ENCODE data around the gene GANC.

The GANC gene

DNA sequence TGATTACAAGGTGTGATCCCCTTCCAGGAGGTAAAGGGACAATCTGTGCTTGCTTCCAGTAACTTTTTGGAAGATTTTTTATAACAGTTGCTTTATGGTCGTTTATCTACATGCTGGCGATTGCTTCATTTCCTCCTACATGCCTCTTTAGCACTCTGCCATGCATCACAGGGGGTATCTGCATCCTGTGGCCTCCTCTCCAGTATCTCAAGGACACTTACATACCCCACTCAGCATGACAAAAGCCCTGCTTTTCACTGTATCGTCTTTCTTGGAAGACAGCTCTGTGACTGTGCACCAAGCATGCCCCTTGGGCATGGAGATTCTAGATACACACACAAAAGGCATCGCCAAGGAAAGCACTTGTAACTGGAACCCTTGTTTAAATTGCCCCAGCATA, 111.6 kb downstream of the GANC start:
- no peak for DNase-seq (ENCODE audit: low read depth)

DNA sequence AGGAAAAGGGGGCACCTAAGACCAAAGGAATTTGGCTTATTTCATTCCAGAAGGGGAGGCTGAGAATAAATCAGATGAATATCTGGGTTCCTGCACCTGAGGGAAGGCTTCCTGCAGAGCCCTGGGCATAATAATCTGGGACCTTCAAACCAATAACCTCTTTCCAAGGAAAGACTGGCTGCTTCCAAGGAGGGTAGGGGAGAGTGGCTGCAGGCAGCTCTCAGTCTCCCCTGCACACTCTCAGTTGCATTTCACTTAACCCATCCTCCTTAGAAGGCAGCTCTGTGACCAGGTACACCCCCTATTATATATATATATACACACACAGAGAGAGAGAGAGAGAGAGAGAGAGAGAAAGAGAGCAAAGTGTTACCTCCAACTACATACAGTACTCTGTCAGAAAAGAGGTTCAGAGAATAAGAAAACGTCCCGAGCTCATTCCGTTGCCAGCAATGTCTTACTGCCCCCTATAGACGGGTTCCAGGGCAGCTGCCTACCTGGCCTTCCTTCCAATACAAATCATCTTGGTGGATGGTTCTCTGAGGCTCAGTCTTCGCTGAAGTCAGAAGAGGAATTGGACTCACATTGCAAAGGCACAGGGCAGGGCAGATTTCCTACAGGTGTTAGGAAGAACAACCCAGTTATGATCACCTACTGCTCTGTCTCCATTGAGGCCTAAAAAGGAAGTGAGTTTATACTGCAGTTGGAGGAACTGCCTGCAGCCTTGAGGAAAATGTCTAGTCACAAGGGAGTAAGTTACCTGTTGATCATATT, 112.4 kb downstream of the GANC start:
- DNase-seq (ENCODE audit: low read depth) = no peak

DNA sequence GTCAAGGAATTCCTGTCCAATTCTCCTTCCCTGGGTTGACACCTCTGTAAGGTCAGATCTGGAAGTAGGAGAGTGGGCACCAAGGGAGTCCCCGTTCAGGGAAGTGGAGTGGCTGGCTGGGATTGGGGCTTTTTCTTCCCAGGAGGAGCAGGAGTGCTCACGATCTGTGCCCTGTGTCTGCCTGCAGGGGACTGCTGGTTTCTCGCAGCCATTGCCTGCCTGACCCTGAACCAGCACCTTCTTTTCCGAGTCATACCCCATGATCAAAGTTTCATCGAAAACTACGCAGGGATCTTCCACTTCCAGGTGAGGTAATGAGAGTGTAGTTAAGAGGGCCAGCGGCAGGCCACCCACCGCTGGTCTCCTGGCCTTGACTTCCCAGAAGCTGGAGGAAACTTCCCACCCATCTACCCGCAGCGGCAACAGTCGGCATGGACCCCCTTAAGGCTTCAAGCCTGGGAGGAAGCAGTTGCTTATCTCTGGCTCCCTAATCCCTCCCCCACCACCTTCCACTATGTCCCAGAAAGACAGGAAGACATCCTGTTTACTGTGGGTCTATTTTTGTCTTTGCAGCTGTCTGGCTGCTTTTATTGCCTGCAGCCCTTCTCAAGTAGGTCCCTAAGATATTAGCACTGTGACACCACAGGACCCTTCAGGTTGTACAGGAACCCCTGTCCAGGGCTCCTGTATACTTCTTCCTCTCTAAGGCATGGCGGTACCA, 113.1 kb downstream of the GANC start:
- no peak for DNase-seq (ENCODE audit: low read depth)

DNA sequence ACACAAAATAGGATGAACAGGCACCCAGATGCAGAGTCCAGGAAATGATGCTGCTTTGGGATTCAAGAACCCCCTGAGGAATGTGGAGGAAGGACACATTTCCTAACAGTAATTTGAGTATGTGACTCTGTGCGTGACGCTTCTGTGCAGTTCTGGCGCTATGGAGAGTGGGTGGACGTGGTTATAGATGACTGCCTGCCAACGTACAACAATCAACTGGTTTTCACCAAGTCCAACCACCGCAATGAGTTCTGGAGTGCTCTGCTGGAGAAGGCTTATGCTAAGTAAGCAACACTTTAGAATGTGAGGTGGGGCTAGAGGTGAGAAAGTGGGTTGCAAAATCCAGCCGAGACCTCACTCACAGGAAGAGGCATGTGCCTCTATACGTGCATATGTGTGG, 114.6 kb downstream of the GANC start:
- DNase-seq (ENCODE audit: low read depth) = no peak

DNA sequence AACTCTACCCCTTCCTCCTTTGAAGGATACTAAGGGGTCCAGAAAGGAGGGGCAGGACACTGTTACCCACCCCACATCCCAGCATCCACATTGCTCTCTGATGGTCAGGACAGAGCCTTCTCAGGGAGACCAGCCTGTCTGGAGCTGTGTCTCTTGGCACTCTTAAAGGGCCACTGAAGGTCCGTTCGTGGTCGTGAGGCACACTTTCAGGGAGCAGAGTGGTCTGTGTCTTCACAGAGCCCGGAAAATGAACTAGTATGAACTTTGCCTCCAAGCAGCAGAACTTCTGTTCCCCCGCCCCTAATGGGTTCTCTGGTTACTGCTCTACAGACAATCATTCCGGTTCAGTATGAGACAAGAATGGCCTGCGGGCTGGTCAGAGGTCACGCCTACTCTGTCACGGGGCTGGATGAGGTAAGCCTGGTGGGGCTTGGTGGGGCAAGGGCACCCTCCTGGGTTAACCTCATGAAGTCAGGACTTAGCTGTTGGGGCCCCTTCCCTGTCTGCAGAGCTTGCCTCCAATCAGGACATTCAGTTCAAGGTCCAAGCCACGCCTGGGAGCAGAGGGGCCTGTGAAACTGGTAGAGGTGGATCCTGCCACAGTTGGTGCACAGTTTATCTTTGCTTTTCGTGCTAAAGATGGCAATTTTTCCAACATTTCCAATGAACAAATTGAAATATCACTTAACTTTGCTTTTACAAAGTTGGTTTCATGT, 119.5 kb downstream of the GANC start:
- no peak for DNase-seq (ENCODE audit: low read depth)

DNA sequence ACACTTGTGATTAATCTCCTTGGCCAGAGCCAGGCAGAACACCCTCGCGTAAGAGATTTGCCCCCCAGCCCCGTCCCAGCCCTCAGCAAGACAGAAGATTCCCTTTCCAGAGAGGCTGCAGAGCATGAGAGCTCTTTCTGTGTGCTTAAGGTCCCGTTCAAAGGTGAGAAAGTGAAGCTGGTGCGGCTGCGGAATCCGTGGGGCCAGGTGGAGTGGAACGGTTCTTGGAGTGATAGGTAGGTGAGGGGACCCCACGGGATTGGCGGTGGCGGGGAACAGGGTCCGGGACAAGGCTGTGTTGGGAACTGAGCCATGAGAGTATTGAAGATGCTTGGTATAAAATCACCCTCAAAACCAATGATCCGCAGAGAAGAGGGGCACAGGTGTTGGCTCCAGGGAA, 121.1 kb downstream of the GANC start:
- no peak for DNase-seq (ENCODE audit: low read depth)

DNA sequence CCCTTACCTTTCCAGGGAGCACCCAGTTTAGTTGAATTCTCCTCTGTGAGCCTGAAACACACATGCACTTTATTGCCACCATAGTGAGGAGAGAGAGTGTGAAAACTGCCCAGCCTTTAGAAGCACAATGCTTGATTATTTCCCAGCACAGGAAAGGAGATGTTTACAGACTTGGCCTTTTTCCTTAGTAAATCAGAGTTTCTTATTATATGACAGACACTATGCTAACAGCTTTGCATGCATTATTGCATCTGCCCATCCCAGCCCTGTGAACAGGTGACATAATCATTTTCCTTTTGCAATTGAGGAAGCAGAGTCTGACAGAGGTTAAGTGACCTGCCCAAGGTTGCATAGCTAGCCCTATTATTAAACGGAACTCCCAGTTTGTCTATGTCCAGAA, 122.8 kb downstream of the GANC start:
- no peak for DNase-seq (ENCODE audit: low read depth)

DNA sequence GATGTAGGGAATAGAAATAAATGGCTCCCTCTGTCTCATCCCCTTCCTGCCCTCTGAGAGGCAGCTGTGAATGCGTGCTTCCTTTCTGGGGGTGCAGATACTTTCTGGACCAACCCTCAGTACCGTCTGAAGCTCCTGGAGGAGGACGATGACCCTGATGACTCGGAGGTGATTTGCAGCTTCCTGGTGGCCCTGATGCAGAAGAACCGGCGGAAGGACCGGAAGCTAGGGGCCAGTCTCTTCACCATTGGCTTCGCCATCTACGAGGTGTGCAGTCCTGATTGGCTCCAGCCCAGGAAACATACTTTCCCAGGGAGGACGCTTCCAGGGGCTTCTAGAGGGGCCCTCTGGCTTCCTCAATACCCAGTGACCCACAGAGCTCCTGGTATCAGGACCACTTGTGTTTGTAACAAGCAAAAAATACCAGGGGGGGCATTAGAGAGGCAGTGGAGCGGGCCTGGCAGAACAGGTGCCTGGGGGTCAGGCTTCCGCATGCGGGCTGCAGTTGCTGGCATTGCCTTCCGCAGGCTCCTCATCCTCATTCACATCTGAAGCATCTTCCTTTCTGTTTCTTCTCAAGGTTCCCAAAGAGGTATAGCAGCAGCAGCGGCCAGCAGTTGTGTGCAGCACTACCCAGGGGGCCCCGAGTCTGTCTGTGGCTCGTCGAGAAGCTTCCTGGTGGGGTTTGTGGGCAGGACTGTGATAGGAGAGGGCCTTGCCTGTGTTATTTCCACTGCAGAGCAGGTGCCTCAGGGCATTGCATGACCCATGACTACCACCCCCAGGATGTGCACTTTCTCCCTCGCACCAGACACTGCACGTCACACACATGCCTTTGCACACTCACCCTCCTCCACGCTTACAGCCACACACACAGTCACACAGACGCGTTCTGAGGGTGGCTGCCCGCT, 128.8 kb downstream of the GANC start:
- no peak for DNase-seq (ENCODE audit: low read depth)

DNA sequence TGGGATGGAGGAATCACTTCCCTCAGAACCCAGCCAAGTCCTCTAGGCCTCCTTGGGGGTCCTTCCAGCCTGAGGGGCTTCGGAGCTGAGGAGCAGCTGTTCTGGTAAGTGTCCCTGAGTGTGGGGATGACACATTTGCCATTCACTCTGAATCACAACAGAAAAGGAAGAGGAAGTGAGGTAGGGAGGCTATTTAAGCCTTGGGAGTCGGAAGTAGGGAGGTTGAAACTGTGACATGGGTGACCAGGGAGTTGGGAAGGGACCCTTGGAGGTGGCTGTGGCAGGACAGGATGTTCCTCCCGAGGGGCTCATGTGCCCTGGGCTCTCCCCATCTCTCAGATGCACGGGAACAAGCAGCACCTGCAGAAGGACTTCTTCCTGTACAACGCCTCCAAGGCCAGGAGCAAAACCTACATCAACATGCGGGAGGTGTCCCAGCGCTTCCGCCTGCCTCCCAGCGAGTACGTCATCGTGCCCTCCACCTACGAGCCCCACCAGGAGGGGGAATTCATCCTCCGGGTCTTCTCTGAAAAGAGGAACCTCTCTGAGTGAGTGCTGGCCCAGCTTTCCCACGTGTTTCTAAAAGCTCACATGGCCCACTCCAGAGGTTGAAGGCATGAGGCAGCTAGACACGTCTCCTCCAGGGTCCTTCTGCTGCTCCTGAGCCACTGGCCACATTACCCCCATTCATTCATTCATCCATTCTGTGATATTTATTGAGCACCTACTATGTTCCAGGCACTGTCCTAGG, 129.6 kb downstream of the GANC start:
- DNase-seq (ENCODE audit: low read depth) = no peak

DNA sequence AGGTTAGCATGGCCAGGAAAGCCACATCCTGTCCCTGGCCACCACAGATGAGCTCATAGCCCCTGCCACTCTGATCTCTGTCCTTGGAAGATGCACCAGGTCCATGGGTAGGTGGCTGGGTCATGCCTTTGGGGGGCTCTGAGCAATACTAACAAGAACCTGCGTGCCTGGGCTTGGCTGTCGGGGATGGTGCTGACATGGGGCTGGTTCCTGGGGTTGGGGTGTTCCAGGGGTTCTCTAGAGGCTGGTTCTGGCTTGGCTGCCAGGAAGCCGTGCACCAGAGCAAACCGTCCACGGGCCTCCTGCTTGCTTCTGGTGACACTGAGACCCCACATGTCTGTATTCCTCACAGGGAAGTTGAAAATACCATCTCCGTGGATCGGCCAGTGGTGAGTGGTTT, 130.4 kb downstream of the GANC start:
- DNase-seq (ENCODE audit: low read depth) = no peak

DNA sequence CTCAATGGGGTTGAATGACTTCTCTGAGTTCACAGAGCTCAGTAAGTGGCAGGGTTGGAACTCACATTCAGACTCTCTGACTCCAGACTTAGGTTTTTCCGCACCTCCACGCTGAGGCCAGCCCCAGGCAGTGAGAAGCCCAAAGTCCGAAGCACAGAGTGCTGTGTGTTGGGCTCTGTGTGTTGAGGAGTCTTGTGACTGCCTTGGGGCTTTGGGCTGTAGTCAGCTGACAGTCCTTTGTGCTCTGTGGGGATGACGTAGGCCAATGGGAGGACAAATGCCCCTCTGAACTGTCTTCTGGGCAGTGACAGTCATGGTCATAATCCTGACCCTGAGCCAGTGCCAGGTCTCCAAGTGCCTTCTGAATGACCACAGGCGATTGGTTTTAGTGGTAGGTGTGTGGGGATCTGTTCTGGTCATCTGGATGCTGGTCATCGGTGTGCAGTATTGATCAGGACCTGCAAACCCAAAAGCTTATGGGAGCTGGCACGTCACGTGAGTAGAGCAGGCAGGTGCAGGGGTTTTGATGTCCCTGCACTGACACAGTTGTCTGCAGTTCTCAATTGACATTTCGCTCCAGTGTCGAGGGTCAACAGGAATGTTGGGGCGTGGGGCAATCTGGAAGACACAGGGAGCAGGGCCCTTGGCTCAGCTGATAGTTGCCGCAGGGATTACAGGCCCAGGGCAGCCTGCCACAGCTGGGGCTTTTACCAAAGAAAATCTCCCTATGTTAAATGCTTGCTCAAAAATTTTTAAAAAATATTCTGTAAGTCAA, 131.6 kb downstream of the GANC start:
- DNase-seq (ENCODE audit: low read depth) = no peak

DNA sequence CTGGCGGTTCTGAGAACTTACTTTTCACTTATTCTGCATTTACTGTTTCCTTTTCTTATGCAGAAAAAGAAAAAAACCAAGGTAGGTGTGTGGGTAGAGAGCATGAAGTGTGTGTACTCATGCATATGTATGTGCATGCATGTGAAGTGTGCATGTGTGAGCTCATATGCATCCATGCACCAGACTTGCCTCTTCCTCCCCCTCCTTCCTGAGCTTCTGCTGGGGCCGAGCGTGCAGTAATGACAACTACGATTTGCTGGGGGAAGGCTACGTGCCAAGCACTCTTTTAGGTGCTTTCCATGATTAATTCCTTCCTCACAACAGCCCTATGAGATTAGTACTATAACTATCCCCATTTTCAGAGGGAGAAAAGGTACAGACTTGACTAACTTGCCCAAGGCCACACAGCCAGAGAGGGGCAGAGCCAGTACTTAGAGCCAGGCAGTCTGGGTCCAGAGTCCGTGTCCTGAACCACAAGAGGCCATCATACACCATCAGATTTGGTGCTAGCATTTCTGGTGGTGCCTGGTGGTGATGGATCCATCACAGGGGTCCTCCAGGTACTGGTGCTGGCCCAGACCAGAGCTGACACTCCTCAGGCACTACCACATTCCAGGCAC, 133.0 kb downstream of the GANC start:
- DNase-seq (ENCODE audit: low read depth) = no peak

Data from stimulated activated CD8-positive, alpha-beta memory T cell treated with anti-CD3 and anti-CD28 coated beads, Interleukin-15, amount 100 ng/mL, for 1 hour (primary cell).